T-helper 9 cell (primary cell): ENCODE measurements around the gene UBXN10.

ENCODE experiments used
- DNase-seq: peaks from one replicate; pipeline ENCODE4 v3.0.0-alpha.2; 2020

UBXN10 gene

GRCh38 chr1:20151906-20152598 lies 33.8 kb upstream of the UBXN10 start:
- peak; percentile 73 for DNase-seq

DNA sequence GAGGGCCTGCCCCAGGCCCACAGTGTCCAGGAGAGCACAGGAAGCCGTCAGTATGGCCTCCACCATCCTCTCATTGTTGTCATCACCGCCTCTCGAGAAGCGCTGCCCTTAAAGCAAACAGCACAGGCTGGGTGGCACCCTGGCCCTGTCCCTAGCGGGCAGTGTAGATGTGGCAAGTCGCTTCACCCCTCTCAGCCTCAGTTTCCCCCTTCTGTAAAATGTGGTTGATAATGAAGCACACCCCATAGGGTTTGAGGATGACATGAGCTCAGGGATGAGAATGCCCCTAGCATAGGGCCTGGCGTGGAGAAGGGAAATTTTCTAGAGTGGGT lies 33.3 kb upstream of the UBXN10 start:
- no peak for DNase-seq

DNA sequence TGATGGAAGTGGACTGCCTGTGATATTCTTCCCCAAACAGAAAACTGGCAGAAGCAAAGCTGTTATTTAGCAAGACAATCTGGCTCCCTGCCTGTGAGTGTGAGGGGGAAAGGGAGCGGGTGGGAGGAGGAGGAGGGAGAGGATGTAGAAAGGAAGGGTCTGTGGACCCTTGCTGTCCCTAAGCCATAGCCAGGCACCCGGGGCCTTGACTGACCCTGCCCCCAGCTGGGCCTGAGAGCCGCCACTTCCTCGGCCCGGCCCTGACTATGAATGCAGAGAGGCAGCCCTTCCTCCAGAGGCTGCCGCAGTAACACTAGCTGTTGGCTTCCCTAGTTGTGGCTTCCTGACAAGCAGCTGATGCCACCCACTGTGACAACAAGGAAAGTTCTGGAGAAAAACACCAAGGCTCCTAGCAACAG lies 32.9 kb upstream of the UBXN10 start:
- no peak for DNase-seq

- no peak for DNase-seq
These were observed 31.5 kb upstream of the UBXN10 start for GRCh38 chr1:20154301-20154831.

DNA sequence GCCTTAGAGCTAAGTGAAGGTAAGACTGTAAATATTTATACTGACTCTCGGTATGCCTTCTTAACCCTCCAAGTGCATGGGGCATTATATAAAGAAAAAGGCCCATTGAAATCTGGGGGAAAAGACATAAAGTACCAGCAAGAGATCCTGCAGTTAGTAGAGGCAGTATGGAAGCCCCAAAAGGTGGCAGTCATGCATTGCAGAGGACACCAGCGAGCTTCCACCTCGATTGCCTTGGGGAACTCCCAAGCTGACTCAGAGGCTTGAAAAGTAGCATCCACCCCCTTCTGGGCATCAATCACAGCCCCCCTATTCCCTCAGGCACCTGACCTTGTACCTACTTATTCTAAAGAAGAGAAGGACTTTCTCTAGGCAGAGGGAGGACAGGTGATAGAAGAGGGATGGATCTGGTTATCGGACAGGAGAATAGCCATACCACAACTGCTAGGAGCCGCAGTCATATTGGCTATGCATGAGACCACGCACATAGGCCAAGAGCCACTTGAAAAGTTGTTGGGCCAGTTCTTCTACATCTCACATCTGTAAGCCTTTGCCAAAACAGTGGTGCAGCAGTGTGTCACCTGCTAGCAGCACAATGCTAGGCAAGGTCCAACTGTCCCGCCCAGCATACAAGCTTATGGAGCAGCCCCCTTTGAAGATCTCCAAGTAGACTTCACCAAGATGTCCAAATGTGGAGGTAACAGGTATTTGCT lies 27.4 kb upstream of the UBXN10 start:
- no peak for DNase-seq

DNA sequence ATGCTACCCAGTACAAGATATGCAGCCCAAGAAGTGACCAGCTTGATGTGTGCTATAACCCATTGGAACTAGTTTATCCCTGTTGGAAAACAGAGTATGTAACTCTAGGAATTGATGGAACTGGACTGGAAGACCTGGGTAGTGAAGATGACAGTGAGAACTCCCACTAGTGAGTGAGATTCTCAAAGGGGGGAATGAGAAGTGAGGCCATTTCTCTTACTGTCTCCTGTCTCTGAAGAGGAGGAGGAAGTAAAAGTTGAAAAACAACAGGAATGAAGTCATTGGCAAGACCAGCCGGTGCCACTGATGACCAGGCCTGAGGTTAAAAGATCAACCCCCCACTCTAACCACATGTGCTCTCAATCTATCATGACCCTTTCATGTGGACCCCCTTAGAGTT lies 25.9 kb upstream of the UBXN10 start:
- no peak for DNase-seq

DNA sequence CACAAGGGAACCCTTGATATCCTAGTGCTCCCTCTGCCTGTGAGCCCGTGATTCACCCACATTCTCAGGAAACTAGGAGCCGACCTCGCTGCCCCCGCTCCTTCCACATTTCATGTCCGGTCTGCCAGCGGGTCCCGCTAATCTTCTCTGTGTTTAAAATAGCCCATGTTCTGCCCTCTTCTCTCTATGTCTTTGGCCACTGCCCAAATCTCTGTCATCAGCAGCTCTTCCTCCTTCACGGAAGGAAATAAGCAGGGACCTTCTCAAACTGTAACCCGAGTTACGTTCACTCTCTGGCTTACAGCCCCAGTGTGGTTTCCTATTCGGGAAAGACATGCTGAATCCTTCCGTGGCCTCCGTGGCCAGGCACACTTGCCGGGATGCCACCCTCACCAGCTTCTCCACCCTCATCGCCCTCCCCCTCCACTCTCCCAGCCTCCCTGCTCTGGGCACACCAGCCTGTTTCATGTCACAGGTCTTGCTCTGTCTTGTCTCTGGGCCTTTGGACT lies 21.1 kb upstream of the UBXN10 start:
- no peak for DNase-seq

DNA sequence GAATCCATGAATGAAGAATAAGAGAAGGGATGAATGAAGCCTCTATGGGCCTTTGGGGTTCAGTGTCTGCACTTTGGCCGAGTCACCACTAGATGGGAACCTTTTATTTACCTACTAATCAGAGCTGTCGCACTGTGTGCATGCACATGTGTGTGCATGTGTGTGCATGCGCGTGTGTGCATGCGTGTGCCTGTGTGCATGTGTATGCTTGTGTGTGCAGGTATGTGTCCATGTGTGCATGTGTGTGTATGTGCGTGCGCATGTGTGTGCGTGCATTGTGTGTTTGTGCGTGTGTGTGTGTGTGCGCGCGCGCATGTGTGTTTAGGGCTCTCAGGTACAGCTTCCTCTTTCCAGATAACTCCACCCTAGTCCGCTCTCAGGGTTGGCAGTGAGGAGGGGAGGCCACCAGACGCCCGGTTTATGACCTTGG lies 20.4 kb upstream of the UBXN10 start:
- no peak for DNase-seq

GRCh38 chr1:20166051-20166450 lies 19.8 kb upstream of the UBXN10 start:
- no peak for DNase-seq

DNA sequence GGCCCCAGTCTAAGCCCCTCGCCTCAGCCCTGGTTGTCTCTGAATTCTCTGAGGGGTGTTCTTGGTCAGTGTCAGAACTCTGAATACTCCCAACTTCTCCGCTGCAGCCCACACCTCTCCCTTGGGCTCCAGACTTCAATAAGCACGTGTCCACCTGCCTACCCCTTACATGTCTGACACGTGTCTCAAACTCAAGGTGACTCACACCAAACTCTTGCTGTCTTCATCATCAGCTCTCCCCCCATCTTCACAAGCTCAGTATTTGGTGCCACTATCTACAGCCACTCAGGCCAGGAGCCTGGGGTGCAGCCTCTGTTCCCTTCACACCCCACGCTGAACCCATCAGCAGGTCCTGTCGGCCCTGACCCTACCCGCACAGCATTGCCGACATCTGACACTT lies 18.8 kb upstream of the UBXN10 start:
- DNase-seq = no peak

DNA sequence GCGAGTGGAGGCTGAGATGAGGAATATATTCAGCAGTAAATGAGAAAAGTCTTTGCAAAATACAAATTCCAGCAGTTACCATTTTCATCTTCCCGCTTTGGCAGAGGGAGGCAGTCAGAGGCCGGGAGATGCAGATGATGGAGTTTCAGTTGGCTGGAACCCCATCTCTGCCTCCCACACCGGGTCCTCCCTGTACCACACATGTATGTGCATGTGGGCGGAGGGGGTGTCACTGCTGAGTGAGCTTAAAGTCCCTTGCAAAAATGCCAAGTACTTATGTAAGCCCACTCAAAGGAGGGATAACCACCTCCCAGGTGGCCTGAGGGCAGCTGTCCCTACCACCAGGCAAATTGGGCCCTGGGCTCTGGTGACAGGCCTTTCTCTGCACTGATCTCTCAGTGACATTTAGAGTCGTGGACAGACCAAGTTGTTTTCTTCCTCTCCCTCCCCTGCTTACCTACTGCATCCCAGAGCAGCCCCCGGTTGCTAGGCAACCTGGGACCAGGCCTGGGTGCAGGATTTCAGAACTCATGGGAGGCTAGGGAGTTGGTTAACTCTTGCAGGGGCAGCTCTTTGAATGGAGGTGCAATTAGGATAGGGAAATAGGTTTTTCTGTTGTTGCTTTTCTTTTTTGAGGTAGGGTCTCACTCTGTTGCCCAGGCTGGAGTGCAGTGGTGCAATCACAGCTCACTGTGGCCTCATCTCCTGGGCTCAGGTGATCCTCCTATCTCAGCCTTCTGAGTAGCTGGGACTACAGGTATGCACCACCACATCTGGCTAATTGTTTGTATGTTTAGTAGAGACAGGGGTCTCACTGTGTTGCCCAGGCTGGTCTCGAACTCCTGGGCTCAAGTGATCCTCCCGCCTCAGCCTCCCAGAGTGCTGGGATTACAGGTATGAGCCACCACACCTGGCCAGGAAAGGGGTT lies 17.1 kb upstream of the UBXN10 start:
- DNase-seq = no peak

GRCh38 chr1:20169932-20170331 lies 16.0 kb upstream of the UBXN10 start:
- no peak for DNase-seq

DNA sequence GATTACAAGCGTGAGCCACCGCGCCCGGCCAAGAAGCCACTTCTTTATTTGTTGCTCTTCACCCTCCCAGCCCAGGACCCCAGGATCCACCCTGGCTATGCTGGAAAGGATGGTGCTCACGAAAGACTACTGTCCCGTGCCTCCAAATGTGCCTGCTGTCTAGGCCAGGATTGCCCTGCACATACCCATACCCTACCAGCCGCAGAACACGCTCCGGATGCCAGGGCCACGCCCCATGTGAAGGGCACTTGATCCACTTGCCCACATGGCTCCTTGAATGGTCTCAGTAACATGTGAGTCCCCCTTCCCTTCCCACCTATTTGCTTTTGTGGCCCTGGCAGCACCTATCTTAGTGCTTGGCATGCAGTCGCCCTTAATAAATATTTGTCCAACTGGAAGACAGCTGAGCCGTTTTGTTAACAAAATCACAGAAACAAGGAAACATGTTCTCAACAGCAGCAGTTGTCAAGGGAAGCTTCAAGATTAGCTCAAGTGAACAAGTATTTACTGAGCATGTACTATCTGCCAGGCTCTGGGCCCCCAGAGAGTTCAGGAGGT lies 13.8 kb upstream of the UBXN10 start:
- no peak for DNase-seq

DNA sequence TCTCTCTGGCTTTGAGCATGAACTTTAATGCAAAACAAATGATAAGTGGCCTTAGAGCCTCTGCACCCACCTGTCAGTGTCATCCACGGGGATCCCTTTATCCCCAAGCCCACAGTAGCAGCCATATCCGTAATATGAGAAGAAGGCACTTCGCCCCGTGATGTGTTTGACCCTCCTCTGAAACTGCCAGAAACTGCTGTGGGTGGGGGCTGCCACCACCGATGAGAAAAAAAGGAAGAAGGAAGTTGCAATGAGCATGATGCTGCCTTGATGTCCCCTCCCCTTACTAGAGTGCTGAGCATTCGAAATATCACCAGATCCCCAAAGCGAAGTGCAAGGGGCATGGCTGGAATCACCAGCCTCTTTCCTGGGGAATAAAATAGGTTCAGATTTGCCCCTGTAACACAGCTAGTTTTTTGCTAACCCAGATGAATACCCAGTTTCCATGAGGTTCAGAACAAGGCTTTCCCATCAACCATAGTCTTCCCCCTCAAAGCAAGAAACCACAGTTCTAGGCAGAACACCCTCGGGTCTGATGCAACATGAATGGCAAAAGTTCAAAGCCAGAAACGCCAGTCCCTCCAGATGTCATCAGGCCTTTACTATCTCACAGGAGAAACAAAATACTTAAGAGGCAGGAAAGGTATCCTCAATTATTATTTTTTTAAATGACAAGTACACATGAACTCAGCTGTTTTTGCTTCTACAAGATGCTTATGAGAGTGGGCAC lies 10.8 kb upstream of the UBXN10 start:
- no peak for DNase-seq

DNA sequence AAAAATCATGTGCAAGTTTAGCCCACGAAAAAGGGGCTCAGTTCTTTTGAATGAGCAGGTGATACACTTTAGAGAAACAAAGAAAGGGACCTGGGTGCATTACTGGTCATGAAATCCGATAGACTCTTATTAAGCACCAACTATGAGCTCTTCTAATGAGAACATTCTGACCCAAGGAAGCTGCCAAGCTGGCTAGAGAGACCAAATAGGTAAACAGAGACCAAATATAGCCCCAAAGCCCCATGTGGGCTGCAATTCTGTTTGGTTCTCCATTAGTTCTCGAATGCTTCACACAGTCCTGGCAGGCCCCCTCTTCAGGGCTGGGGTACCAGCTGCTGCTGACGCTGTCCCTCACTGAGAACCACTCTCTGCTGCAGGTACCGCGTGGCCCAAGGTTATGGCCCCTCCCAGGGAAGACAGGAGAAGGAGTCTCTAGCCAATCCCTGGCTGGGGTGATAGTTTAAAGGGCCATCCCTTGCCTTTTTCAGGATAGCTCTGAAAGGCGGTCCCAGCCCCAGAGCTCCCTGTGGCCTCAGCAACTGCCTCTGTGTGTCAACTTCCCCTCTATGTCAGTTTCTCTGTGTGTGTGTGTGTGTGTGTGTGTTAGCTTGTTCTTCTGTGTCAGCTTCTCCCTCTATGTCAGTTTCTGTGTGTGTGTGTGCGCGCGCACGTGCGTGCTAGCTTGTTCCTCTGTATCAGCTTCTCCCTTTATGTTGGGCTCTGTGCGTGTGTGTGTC lies 7.1 kb upstream of the UBXN10 start:
- no peak for DNase-seq

- DNase-seq = no peak
These were observed 6.3 kb upstream of the UBXN10 start for GRCh38 chr1:20179371-20180128.

- DNase-seq = no peak
These were observed 5.6 kb upstream of the UBXN10 start for GRCh38 chr1:20180129-20180843.

DNA sequence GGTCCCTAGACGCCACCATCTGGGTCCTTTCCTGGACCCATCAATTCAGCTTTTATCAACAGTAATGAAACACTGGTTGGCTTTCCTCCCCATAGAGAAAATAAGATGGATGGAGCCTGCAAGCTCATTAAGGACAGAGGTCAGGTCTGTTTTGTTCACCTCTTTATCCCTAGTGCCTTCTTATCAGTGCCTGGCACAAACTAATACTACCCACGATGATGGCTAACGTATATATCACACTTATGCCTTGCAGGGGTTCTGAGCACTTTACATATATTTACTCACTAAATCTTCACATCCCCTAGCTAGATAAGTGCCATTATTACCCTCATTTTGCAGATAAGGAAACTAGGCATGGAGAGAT lies 5.1 kb upstream of the UBXN10 start:
- DNase-seq = no peak

DNA sequence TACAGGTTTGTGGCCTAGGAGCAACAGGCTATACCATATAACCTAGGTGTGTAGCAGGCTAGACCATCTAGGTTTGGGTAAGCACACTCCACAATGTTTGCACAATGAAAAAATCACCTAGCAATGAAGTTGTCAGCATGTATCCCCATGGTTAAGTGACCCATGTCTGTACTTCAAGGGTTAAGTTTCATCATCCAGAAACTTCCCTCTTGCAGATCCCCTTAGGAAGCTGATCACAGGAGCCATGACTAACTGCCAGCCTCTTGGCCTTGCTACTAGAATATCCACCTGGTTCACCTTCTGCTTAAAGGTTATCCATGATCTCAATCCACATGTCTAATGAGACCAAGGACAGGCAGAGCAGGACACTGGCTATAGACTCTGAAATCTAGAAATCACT lies 3.5 kb upstream of the UBXN10 start:
- no peak for DNase-seq

GRCh38 chr1:20183035-20183434 lies 2.9 kb upstream of the UBXN10 start:
- DNase-seq = no peak
